Breast epithelium (tissue), 4 donors: Measurements from ENCODE around the gene OBSCN. TPM values are rescaled to one million over a fixed set of nuclear protein-coding genes. Genes with fewer than 3 reads are reported as not detected.

Experiments used
- DNase-seq, 2 donors: peaks; one replicate each; pipeline ENCODE4 v3.0.0-alpha.2; 2019; ENCODE audit warnings: low spot score in 2 of 2
- H3K27ac ChIP-seq, 2 donors: fragments of 200-600 bp; sonication (generic) in 1 of 2; one replicate each; pipeline ENCODE4 v1.5.1; 2016 to 2019; ENCODE audit warnings: mild to moderate bottlenecking in 1 of 2
- H3K27me3 ChIP-seq, 2 donors: fragments of 200-600 bp; sonication (generic) in 1 of 2; one replicate each; pipeline versions ENCODE4 v1.5.1 to v1.6.0; 2017 to 2019; ENCODE audit warnings: control low read depth in 1 of 2, mild to moderate bottlenecking in 1 of 2
- H3K36me3 ChIP-seq: fragments of 200-600 bp; one replicate; pipeline ENCODE4 v1.5.1; 2019
- H3K4me1 ChIP-seq, 2 donors: fragments of 200-600 bp; sonication (generic); one replicate each; pipeline ENCODE4 v1.5.1; 2016 to 2019; ENCODE audit warnings: control low read depth in 1 of 2
- H3K4me3 ChIP-seq, 3 donors: fragments of 200-600 bp; sonication (generic); 1 replicate in 2 of 3; 2 replicates in 1 of 3; pipeline ENCODE4 v1.5.1; 2016 to 2019; ENCODE audit warnings: mild to moderate bottlenecking in 3 of 3, moderate library complexity in 2 of 3
- H3K9me3 ChIP-seq, 2 donors: fragments of 200-600 bp; sonication (generic) in 1 of 2; one replicate each; pipeline ENCODE4 v1.5.1; 2016 to 2019; ENCODE audit warnings: control low read depth in 1 of 2
- CTCF ChIP-seq, 3 donors: fragments of 450-650 bp; IDR thresholded peaks; one replicate each; pipeline ENCODE4 v1.5.1; 2016 to 2017; ENCODE audit warnings: antibody characterized with exemption in 3 of 3, mild to moderate bottlenecking in 3 of 3, moderate library complexity in 3 of 3
- POLR2A ChIP-seq: fragments of 450-650 bp; IDR thresholded peaks from one replicate; pipeline ENCODE4 v1.6.1; 2016; ENCODE audit warnings: antibody characterized with exemption, mild to moderate bottlenecking, moderate library complexity
- POLR2AphosphoS5 ChIP-seq, 3 donors: sonication (generic); formaldehyde crosslinking; IDR thresholded peaks; one replicate each; pipeline ENCODE4 v1.6.1; 2017; ENCODE audit warnings: antibody characterized with exemption in 3 of 3
- intact Hi-C: fragments of 100-400 bp; cut with DNase I; formaldehyde crosslinking; loops from one replicate; pipeline ENCODE4 v1.15.1; 2023; ENCODE audit warnings: low total_unique reads
- total RNA-seq, 3 donors: library from RNA; depleted of rRNA; stranded (reverse); fragments of >200 nt; gene quantifications; one replicate each; pipeline ENCODE4 v1.1.0, GENCODE V29; 2016

OBSCN gene
- total RNA-seq, 3 donors from 2014 or later: 3.0 to 40.0 (median 27.9) TPM

DNA sequence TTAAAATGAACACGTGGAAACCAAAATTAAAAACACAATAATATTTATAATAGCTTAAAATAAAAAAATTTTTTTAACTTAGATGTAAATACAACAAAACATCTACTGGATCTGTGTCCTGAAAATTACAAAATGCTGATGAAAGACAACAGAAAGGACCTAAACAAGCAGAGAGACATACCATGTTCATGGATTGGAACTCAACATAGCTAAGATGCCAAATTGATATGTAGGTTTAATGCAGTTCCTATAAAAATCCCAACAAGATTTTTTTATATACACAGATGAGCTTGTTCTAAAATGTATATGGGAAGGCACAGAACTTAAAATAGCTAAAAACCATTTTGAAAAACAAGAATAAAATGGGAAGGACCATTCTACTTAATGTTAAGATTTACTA is 117.4 kb downstream of the OBSCN start:
- Histone ChIP-seq H3K9me3 (peaks cover 5 to 17% of the 10 kb centered on the region in 2 donors), H3K27me3 (no peaks in the 10 kb centered on the region), H3K36me3 (peaks cover 15% of the 10 kb centered on the region), H3K4me3 (no peak overlapping the region), H3K4me1 (no peaks in the 10 kb centered on the region), H3K27ac (no peak overlapping the region)
- DNase-seq: no peak
- intact Hi-C loops: no loop called here
- TF ChIP-seq POLR2AphosphoS5 (IDR thresholded peaks at IDR 0.05): no peak
- TF ChIP-seq POLR2A: no peak
- TF ChIP-seq CTCF (IDR thresholded peaks at IDR 0.05): no peak

DNA sequence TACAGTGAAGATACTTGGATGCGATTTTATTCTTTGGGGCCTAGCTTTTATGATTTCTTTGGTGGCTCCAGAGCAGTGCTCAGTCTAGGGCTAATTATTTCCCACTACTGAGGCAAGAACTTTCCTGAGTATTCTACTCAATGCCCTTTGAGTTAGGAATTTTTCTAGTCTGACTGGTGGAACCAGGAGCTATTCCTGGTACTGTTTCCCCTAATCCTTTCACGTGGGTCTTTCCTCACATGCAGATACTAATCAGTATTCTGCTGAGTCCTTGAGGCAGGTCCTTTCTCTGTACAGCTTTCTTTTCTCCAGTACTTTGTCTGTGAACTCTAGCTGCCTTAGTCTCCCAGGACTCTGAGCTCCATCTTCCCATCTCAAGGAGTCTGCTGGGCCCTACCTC is 122.0 kb downstream of the OBSCN start:
- intact Hi-C loops: no loop called here
- peaks cover 4% of the 10 kb centered on the region for H3K36me3 ChIP-seq
- H3K4me3 ChIP-seq: no peak overlapping the region
- TF ChIP-seq POLR2A: no peak
- no peak for TF ChIP-seq POLR2AphosphoS5 (IDR thresholded peaks at IDR 0.05)
- no peak for TF ChIP-seq CTCF (IDR thresholded peaks at IDR 0.05)
- H3K4me1 ChIP-seq: no peaks in the 10 kb centered on the region
- H3K27me3 ChIP-seq: no peaks in the 10 kb centered on the region
- H3K27ac ChIP-seq: no peak overlapping the region
- no peak for DNase-seq
- peaks cover 2% of the 10 kb centered on the region in 2 donors for H3K9me3 ChIP-seq

- Histone ChIP-seq H3K36me3 (no peaks in the 10 kb centered on the region), H3K9me3 (no peaks in the 10 kb centered on the region), H3K4me1 (no peaks in the 10 kb centered on the region), H3K4me3 (no peak overlapping the region), H3K27ac (no peak overlapping the region), H3K27me3 (no peaks in the 10 kb centered on the region)
- TF ChIP-seq POLR2A (no peak), POLR2AphosphoS5 (IDR thresholded peaks at IDR 0.05) (no peak), CTCF (IDR thresholded peaks at IDR 0.05) (no peak)
- DNase-seq: peak in 1 of 2 donors; percentile 44
- intact Hi-C loops: no loop called here
Measured at GRCh38 chr1:228332797-228333738, 125.2 kb downstream of the OBSCN start.

- Histone ChIP-seq H3K36me3 (no peaks in the 10 kb centered on the region), H3K27me3 (no peaks in the 10 kb centered on the region), H3K4me3 (no peak overlapping the region), H3K27ac (no peak overlapping the region), H3K4me1 (no peaks in the 10 kb centered on the region), H3K9me3 (no peaks in the 10 kb centered on the region)
- intact Hi-C loops: no loop called here
- DNase-seq: peak in 1 of 2 donors; percentile 40
- TF ChIP-seq POLR2A (no peak), POLR2AphosphoS5 (IDR thresholded peaks at IDR 0.05) (no peak), CTCF (IDR thresholded peaks at IDR 0.05) (no peak)
Measured at GRCh38 chr1:228333739-228334115, 125.9 kb downstream of the OBSCN start.

- peak in 1 of 2 donors; percentile 9 for DNase-seq
- intact Hi-C loops: no loop called here
- Histone ChIP-seq H3K27me3 (no peaks in the 10 kb centered on the region), H3K4me3 (no peak overlapping the region), H3K9me3 (no peaks in the 10 kb centered on the region), H3K36me3 (no peaks in the 10 kb centered on the region), H3K4me1 (no peaks in the 10 kb centered on the region), H3K27ac (no peak overlapping the region)
- TF ChIP-seq POLR2AphosphoS5 (IDR thresholded peaks at IDR 0.05) (no peak), CTCF (IDR thresholded peaks at IDR 0.05) (no peak), POLR2A (no peak)
Measured at GRCh38 chr1:228334226-228334935, 126.5 kb downstream of the OBSCN start.
